Stimulated activated CD8-positive, alpha-beta memory T cell treated with anti-CD3 and anti-CD28 coated beads, Interleukin-7, amount 100 ng/mL, for 4 hours (primary cell): Measurements from ENCODE around the gene PSAP.
A peak's percentile ranks its signal among the peaks of the same experiment; 100 is the strongest.
"Not testable (repeated sequence)": the region's sequence is repeated elsewhere in the genome, so short reads cannot be mapped to it uniquely, and the experiment has no call there.

Source experiments
- DNase-seq, 2 donors: peaks; one replicate each; pipeline ENCODE4 v3.0.0-alpha.2; 2020; ENCODE audit warnings: low read depth in 2 of 2

The PSAP gene

GRCh38 chr10:71850743-71851464 is at the start of gene PSAP:
Gene PSAP, minus strand, starts transcription at chr10:71851251. Its CDS starts 30 bp downstream, at chr10:71851221.
- DNase-seq: peak; percentile 97 to 98

- no peak for DNase-seq
Measured at GRCh38 chr10:71900441-71901180, 49.6 kb upstream of the PSAP start.

- DNase-seq: no peak
Measured at GRCh38 chr10:71899665-71900412, 48.8 kb upstream of the PSAP start.

- DNase-seq: not testable (repeated sequence)
Measured at GRCh38 chr10:71898346-71898745, 47.3 kb upstream of the PSAP start.

GRCh38 chr10:71893920-71894319 is 42.9 kb upstream of the PSAP start:
- DNase-seq: no peak

- DNase-seq: no peak
Measured at GRCh38 chr10:71893258-71893815, 42.3 kb upstream of the PSAP start.

- DNase-seq: no peak
Measured at GRCh38 chr10:71891437-71891836, 40.4 kb upstream of the PSAP start.

- DNase-seq: no peak
Measured at GRCh38 chr10:71889388-71889987, 38.4 kb upstream of the PSAP start.

- peak; percentile 28 to 50 for DNase-seq
Measured at GRCh38 chr10:71888623-71889387, 37.8 kb upstream of the PSAP start.

GRCh38 chr10:71888248-71888622 is 37.2 kb upstream of the PSAP start:
- DNase-seq: no peak

- no peak for DNase-seq
Measured at GRCh38 chr10:71887743-71888142, 36.7 kb upstream of the PSAP start.

GRCh38 chr10:71882813-71883659 is 32.0 kb upstream of the PSAP start:
- DNase-seq: no peak

GRCh38 chr10:71881647-71882355 is 30.8 kb upstream of the PSAP start:
- no peak for DNase-seq

GRCh38 chr10:71881307-71881624 is 30.2 kb upstream of the PSAP start:
- not testable (repeated sequence) for DNase-seq

- DNase-seq: no peak
Measured at GRCh38 chr10:71880425-71881306, 29.6 kb upstream of the PSAP start.

- no peak for DNase-seq
Measured at GRCh38 chr10:71878327-71879034, 27.4 kb upstream of the PSAP start.

- DNase-seq: no peak
Measured at GRCh38 chr10:71877821-71878220, 26.8 kb upstream of the PSAP start.
